Right atrium auricular region (tissue), 2 donors: ENCODE results near the gene CLDN6. TPM values are rescaled to one million over a fixed set of nuclear protein-coding genes. Genes with fewer than 3 reads are reported as not detected.

Experiments used
- DNase-seq: peaks from one replicate; pipeline ENCODE4 v3.0.0-alpha.2; 2019; ENCODE audit warnings: low spot score
- H3K27ac ChIP-seq, 2 donors: fragments of 200-600 bp; sonication (generic); 1 replicate in 1 of 2; 2 replicates in 1 of 2; pipeline ENCODE4 v1.5.1; 2016 to 2019
- H3K27me3 ChIP-seq, 2 donors: fragments of 200-600 bp; sonication (generic); one replicate each; pipeline versions ENCODE4 v1.5.1 to v1.6.0; 2017 to 2019
- H3K36me3 ChIP-seq: fragments of 200-600 bp; sonication (generic); one replicate; pipeline ENCODE4 v1.5.1; 2016
- H3K4me1 ChIP-seq, 2 donors: fragments of 200-600 bp; sonication (generic); one replicate each; pipeline versions ENCODE4 v1.5.1 to v1.6.0; 2017 to 2019
- H3K4me3 ChIP-seq, 2 donors: fragments of 200-600 bp; sonication (generic); 1 replicate in 1 of 2; 2 replicates in 1 of 2; pipeline ENCODE4 v1.5.1; 2017 to 2019; ENCODE audit warnings: mild to moderate bottlenecking in 1 of 2, moderate library complexity in 1 of 2
- H3K9me3 ChIP-seq, 2 donors: fragments of 200-600 bp; sonication (generic); one replicate each; pipeline ENCODE4 v1.5.1; 2019
- CTCF ChIP-seq, 2 donors: fragments of 200-600 bp; sonication (generic); IDR thresholded peaks; one replicate each; pipeline ENCODE4 v1.5.1; 2019; ENCODE audit warnings: antibody characterized with exemption in 2 of 2
- total RNA-seq, 2 donors: library from RNA; depleted of rRNA; stranded (reverse); fragments of >200 nt; gene quantifications; one replicate each; pipeline ENCODE4 v1.1.0, GENCODE V29; 2016

Gene CLDN6
- total RNA-seq, 2 donors from 2014 or later, result not detected

- Histone ChIP-seq H3K4me3 (no peak overlapping the region), H3K27ac (no peak overlapping the region), H3K27me3 (peaks cover 4 to 7% of the 10 kb centered on the region in 2 donors), H3K9me3 (no peaks in the 10 kb centered on the region), H3K4me1 (peaks cover 0 to 43% of the 10 kb centered on the region in 2 donors), H3K36me3 (peaks cover 13% of the 10 kb centered on the region)
- DNase-seq, result no peak
- no peak for TF ChIP-seq CTCF (IDR thresholded peaks at IDR 0.05)
Observed at GRCh38 chr16:3026609-3027488, 8.9 kb upstream of the CLDN6 start.

GRCh38 chr16:3026003-3026378, 8.0 kb upstream of the CLDN6 start:
- H3K4me1 ChIP-seq, result peaks cover 0 to 52% of the 10 kb centered on the region in 2 donors

GRCh38 chr16:3025032-3026002, 7.3 kb upstream of the CLDN6 start:
- peaks cover 0 to 57% of the 10 kb centered on the region in 2 donors for H3K4me1 ChIP-seq
- no peak overlapping the region for H3K27ac ChIP-seq
- peaks cover 13% of the 10 kb centered on the region for H3K36me3 ChIP-seq
- no peaks in the 10 kb centered on the region for H3K9me3 ChIP-seq
- peaks cover 3 to 4% of the 10 kb centered on the region in 2 donors for H3K27me3 ChIP-seq
- DNase-seq, result no peak
- TF ChIP-seq CTCF (IDR thresholded peaks at IDR 0.05), result no peak
- no peak overlapping the region for H3K4me3 ChIP-seq

More at GRCh38 chr16:3026003-3026378, 8.0 kb upstream of the CLDN6 start:
- TF ChIP-seq CTCF (IDR thresholded peaks at IDR 0.05), result no peak
- DNase-seq, result no peak
- Histone ChIP-seq H3K27ac (no peak overlapping the region), H3K4me3 (no peak overlapping the region), H3K27me3 (peaks cover 4 to 7% of the 10 kb centered on the region in 2 donors), H3K36me3 (peaks cover 13% of the 10 kb centered on the region), H3K9me3 (no peaks in the 10 kb centered on the region)

- Histone ChIP-seq H3K36me3 (peaks cover 13% of the 10 kb centered on the region), H3K4me1 (peaks cover 0 to 55% of the 10 kb centered on the region in 2 donors), H3K4me3 (peak within 1 kb of the TSS; percentile 46 to 74), H3K27me3 (no peaks in the 10 kb centered on the region), H3K9me3 (no peaks in the 10 kb centered on the region), H3K27ac (peak within 1 kb of the TSS; percentile 95 to 99)
- DNase-seq, result peak; percentile 99
- peak in 1 of 2 donors; percentile 14 for TF ChIP-seq CTCF (IDR thresholded peaks at IDR 0.05)
Observed at GRCh38 chr16:3023669-3024478, 5.9 kb upstream of the CLDN6 start, which contains the start of the genes HCFC1R1 and THOC6. TSS of gene HCFC1R1 (minus strand) at chr16:3023942. CDS start at chr16:3023941, 1 bp downstream. TSS of gene THOC6 (plus strand) at chr16:3024035. CDS start at chr16:3024327, 292 bp downstream.

- DNase-seq, result no peak
- no peak for TF ChIP-seq CTCF (IDR thresholded peaks at IDR 0.05)
- Histone ChIP-seq H3K27ac (peak overlapping the region; percentile 95 to 99), H3K4me1 (peaks cover 0 to 51% of the 10 kb centered on the region in 2 donors), H3K36me3 (peaks cover 13% of the 10 kb centered on the region), H3K4me3 (peak overlapping the region; percentile 46 to 74), H3K9me3 (no peaks in the 10 kb centered on the region), H3K27me3 (peaks cover 0 to 2% of the 10 kb centered on the region in 2 donors)
Observed at GRCh38 chr16:3023415-3023668, 5.4 kb upstream of the CLDN6 start.
